ENCODE data around the gene TOX3.

The TOX3 gene

GRCh38 chr16:52497067-52497816 is 49.7 kb downstream of the TOX3 start:
- no peak overlapping the region for H3K4me3 ChIP-seq (replicated peaks in 1 of 2; ENCODE audit: low read depth in 2 of 2, low read length in 2 of 2)
- no peak for TF ChIP-seq CTCF (IDR thresholded peaks at IDR 0.05; ENCODE audit: low read depth, low read length)
- DNase-seq (ENCODE audit: low read depth in 2 of 2), result peak in 1 of 2 donors; percentile 7

GRCh38 chr16:52496051-52496876 is 50.7 kb downstream of the TOX3 start:
- H3K4me3 ChIP-seq (replicated peaks in 1 of 2; ENCODE audit: low read depth in 2 of 2, low read length in 2 of 2), result no peak overlapping the region
- no peak for DNase-seq (ENCODE audit: low read depth in 2 of 2)
- TF ChIP-seq CTCF (IDR thresholded peaks at IDR 0.05; ENCODE audit: low read depth, low read length), result no peak

- no peak overlapping the region for H3K4me3 ChIP-seq (replicated peaks in 1 of 2; ENCODE audit: low read depth in 2 of 2, low read length in 2 of 2)
- no peak for DNase-seq (ENCODE audit: low read depth in 2 of 2)
- no peak for TF ChIP-seq CTCF (IDR thresholded peaks at IDR 0.05; ENCODE audit: low read depth, low read length)
Observed at GRCh38 chr16:52494621-52495020, 52.3 kb downstream of the TOX3 start.

GRCh38 chr16:52494145-52494544 is 52.8 kb downstream of the TOX3 start:
- TF ChIP-seq CTCF (IDR thresholded peaks at IDR 0.05; ENCODE audit: low read depth, low read length), result no peak
- DNase-seq (ENCODE audit: low read depth in 2 of 2), result no peak
- no peak overlapping the region for H3K4me3 ChIP-seq (replicated peaks in 1 of 2; ENCODE audit: low read depth in 2 of 2, low read length in 2 of 2)

GRCh38 chr16:52492789-52493357 is 54.1 kb downstream of the TOX3 start:
- DNase-seq (ENCODE audit: low read depth in 2 of 2), result no peak
- TF ChIP-seq CTCF (IDR thresholded peaks at IDR 0.05; ENCODE audit: low read depth, low read length), result no peak
- H3K4me3 ChIP-seq (replicated peaks in 1 of 2; ENCODE audit: low read depth in 2 of 2, low read length in 2 of 2), result no peak overlapping the region

GRCh38 chr16:52491216-52491615 is 55.7 kb downstream of the TOX3 start:
- no peak for DNase-seq (ENCODE audit: low read depth in 2 of 2)
- H3K4me3 ChIP-seq (replicated peaks in 1 of 2; ENCODE audit: low read depth in 2 of 2, low read length in 2 of 2), result no peak overlapping the region
- TF ChIP-seq CTCF (IDR thresholded peaks at IDR 0.05; ENCODE audit: low read depth, low read length), result no peak
